DMS153 (cell line): ENCODE measurements around the gene PRRT2.

Experiments
- DNase-seq: peaks from one replicate; lab custom pipeline; 2025; lab: John Stamatoyannopoulos, UW

PRRT2 gene

DNA sequence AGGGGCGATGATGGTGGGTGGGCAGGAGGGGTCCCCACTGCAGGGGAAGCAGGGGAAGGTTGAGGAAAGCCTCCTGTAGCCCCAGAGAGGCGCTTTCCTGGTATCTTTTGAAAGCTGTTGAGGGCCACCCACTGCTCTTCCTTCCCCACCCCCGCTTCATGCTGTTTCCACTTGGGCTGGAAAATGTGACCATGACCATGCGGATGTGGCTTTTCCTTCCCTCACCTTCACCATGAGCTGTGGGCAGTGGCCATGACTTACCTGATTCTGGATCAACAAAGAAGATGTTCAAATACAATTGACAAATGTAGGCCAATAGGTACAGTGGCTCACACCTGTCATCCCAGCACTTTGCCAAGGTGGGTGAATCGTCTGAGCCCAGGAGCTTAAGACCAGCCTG is 22.1 kb downstream of the PRRT2 start:
- no peak for DNase-seq

DNA sequence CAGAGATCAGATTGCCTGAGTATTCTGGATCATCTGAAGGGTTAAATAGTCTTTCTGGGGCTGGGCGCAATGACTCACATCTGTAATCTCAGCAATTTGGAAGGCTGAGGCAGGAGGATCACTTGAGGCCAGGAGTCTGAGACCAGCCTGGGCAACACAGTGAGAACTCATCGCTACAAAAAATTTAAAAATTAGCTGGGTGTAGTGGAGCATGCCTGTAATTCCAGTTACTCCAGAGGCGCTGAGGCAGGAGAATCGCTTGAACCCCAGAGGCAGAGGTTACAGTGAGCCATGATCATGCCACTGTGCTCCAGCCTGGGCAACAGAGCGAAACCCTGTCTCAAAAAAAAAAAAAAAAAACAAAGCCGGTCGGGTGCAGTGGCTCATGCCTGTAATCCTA is 23.9 kb downstream of the PRRT2 start:
- DNase-seq, result no peak

GRCh38 chr16:29836623-29837022 is 24.6 kb downstream of the PRRT2 start:
- DNase-seq, result no peak

- DNase-seq, result no peak
Observed at GRCh38 chr16:29837841-29838240, 25.8 kb downstream of the PRRT2 start.

GRCh38 chr16:29839822-29840221 is 27.8 kb downstream of the PRRT2 start:
- DNase-seq, result no peak

- no peak for DNase-seq
Observed at GRCh38 chr16:29840240-29840639, 28.2 kb downstream of the PRRT2 start.

DNA sequence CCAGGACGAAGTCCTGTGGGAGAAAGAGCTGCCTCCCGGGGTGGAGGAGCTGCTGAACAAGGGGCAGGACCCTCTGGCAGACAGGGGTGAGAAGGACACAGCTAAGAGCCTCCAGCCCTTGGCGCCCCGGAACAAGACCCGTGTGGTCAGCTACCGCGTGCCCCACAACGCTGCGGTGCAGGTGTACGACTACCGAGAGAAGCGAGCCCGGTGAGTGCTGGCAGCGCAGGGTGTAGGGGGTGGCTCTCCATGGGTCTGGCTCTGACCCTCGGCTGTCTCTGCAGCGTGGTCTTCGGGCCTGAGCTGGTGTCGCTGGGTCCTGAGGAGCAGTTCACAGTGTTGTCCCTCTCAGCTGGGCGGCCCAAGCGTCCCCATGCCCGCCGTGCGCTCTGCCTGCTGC is 29.6 kb downstream of the PRRT2 start:
- DNase-seq, result no peak

GRCh38 chr16:29842732-29843346 is 30.8 kb downstream of the PRRT2 start:
- DNase-seq, result no peak

GRCh38 chr16:29843931-29844330 is 31.9 kb downstream of the PRRT2 start:
- DNase-seq, result no peak

- DNase-seq, result no peak
Observed at GRCh38 chr16:29844575-29845331, 32.8 kb downstream of the PRRT2 start.

DNA sequence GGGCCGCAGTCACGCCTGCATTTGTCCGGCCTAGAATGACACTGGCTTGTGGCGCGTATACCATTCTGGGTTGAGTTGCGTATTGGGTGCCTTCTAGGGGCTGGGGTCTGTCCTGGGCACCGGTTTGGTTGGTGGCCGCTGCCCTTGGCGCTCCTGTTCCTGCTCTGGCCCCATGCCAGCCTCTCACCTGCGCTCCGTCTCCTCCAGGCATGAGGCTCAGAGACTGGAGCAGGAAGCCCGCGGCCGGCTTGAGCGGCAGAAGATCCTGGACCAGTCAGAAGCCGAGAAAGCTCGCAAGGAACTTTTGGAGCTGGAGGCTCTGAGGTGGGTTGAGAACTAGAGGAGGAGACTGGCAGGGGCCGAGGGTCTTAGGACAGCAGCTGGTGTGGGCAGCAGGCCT is 33.7 kb downstream of the PRRT2 start:
- DNase-seq, result no peak

DNA sequence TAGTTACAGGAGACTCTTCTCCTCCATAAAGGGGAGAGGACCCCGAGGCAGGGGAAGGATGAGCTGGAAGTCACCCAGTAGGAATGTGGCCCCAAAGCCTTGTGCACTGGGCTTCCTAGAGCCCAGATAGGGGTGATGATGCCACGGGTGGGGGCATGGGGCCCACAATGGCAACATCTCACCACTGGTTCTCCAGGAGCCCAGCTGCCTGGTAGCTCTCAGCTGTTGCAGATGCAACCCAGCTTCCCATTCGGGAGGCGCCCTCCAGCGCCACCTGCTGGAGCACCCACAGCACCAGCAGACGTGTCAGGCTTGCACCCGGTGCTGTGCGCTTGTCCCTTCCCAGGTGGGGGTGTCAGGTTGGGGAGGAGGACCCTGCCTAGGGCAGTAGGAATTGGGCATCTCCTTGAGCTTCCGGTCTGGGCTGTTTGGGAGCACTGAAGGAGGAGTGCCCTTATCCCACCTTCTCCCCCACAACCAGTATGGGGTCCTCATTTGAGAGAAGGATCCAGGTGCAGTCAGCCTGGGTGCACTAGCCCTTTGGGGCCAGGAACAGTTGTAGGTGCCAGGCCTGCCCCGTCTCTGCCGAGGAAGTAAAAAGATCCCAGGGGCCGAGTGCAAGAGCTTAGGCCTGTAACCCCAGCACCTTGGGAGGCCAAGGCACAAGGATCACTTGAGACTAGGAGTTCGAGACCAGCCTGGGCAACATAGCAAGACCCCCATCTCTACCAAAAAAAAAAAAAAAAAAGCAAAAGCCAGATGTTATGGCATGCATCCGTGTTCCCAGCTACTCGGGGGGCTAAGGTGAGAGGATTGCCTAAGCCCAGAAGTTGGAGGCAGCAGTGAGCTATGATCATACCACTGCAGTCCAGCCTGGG is 36.7 kb downstream of the PRRT2 start:
- peak; percentile 27 for DNase-seq

GRCh38 chr16:29849505-29849904 is 37.5 kb downstream of the PRRT2 start:
- no peak for DNase-seq

- no peak for DNase-seq
Observed at GRCh38 chr16:29850998-29851397, 39.0 kb downstream of the PRRT2 start.

- DNase-seq, result no peak
Observed at GRCh38 chr16:29852654-29853053, 40.7 kb downstream of the PRRT2 start.

DNA sequence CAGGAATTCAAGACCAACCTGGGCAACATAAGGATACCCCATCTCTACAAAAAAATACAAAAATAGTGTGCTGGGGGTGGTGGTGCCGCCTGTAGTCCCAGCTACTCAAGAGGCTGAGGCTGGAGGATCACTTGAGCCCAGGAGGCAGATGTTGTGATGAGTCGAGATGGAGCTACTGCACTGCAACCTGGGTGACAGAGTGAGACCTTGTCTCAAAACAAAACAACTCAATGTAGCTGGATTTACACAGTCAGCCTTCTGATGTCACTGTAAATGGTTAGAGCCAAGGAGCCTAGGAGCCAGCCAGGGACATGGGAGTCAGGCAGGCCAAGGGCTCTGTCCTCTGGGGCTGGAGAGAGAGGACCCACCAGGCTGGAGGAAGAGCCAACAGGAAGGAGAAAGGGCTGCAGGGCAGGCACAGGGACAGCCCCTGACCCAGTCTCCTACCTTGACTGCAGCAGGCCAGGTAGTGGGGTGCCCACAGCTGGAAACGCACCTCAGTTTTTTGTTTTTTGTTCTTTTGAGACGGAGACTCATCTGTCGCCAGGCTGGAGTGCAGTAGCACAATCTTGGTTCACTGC is 42.6 kb downstream of the PRRT2 start:
- no peak for DNase-seq

GRCh38 chr16:29857133-29857760 is 45.3 kb downstream of the PRRT2 start:
- DNase-seq, result no peak

- no peak for DNase-seq
Observed at GRCh38 chr16:29858149-29858849, 46.3 kb downstream of the PRRT2 start.

DNA sequence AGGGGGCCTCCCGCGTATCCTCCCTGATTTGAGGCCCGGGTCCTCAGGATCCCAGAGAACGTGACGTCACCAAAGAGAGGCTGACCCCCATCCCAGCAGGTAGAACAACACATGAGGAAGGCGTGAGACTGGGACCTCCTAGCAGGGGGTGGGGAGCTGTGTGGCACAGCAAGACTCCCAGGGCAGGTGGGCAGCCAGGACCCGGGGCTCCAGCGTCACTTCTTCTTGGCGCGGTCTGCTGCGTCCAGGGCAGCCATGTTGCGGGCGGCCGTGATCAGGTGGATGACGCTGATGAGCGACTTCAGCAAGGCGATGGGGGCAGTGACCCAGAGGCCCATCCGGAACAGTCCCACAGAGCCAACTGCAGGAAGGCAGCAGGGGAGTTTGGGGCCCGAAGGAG is 47.0 kb downstream of the PRRT2 start:
- no peak for DNase-seq

- DNase-seq, result no peak
Observed at GRCh38 chr16:29860218-29860617, 48.2 kb downstream of the PRRT2 start.

GRCh38 chr16:29862383-29862883 is 50.4 kb downstream of the PRRT2 start:
- DNase-seq, result no peak
